ENCODE results near the gene SOX1. TPM values are rescaled to one million over a fixed set of nuclear protein-coding genes. Genes with fewer than 3 reads are reported as not detected.

The SOX1 gene
- total RNA-seq, 1 donor from 2014 or later: not detected

- no peak for FAIRE-seq
- TF ChIP-seq, protein P1, sequence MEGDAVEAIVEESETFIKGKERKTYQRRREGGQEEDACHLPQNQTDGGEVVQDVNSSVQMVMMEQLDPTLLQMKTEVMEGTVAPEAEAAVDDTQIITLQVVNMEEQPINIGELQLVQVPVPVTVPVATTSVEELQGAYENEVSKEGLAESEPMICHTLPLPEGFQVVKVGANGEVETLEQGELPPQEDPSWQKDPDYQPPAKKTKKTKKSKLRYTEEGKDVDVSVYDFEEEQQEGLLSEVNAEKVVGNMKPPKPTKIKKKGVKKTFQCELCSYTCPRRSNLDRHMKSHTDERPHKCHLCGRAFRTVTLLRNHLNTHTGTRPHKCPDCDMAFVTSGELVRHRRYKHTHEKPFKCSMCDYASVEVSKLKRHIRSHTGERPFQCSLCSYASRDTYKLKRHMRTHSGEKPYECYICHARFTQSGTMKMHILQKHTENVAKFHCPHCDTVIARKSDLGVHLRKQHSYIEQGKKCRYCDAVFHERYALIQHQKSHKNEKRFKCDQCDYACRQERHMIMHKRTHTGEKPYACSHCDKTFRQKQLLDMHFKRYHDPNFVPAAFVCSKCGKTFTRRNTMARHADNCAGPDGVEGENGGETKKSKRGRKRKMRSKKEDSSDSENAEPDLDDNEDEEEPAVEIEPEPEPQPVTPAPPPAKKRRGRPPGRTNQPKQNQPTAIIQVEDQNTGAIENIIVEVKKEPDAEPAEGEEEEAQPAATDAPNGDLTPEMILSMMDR (IDR thresholded peaks at IDR 0.05; ENCODE audit: insufficient read depth, low read length, severe bottlenecking): no peak
- Histone ChIP-seq H3K27me3 (ENCODE audit: control insufficient read depth, insufficient read depth, low read length) (peaks cover 2% of the 10 kb centered on the region), H3K36me3 (ENCODE audit: control insufficient read depth, insufficient read depth, low read length) (no peaks in the 10 kb centered on the region), H3K4me3 (ENCODE audit: low read depth, low read length) (no peak overlapping the region)
- no peak for DNase-seq (ENCODE audit: low read depth)
These were observed 34.5 kb downstream of the SOX1 start for GRCh38 chr13:112101360-112101930.

- TF ChIP-seq, protein P1 (IDR thresholded peaks at IDR 0.05; ENCODE audit: insufficient read depth, low read length, severe bottlenecking): no peak
- H3K27me3 ChIP-seq (ENCODE audit: control insufficient read depth, insufficient read depth, low read length): peaks cover 6% of the 10 kb centered on the region
- DNase-seq (ENCODE audit: low read depth): no peak
- no peaks in the 10 kb centered on the region for H3K36me3 ChIP-seq (ENCODE audit: control insufficient read depth, insufficient read depth, low read length)
- no peak overlapping the region for H3K4me3 ChIP-seq (ENCODE audit: low read depth, low read length)
- FAIRE-seq: no peak
These were observed 35.3 kb downstream of the SOX1 start for GRCh38 chr13:112102243-112102642.

GRCh38 chr13:112103260-112103838, 36.4 kb downstream of the SOX1 start:
- Histone ChIP-seq H3K36me3 (ENCODE audit: control insufficient read depth, insufficient read depth, low read length) (no peaks in the 10 kb centered on the region), H3K27me3 (ENCODE audit: control insufficient read depth, insufficient read depth, low read length) (peaks cover 6% of the 10 kb centered on the region), H3K4me3 (ENCODE audit: low read depth, low read length) (no peak overlapping the region)
- DNase-seq (ENCODE audit: low read depth): no peak
- no peak for FAIRE-seq
- TF ChIP-seq, protein P1 (IDR thresholded peaks at IDR 0.05; ENCODE audit: insufficient read depth, low read length, severe bottlenecking): no peak

DNA sequence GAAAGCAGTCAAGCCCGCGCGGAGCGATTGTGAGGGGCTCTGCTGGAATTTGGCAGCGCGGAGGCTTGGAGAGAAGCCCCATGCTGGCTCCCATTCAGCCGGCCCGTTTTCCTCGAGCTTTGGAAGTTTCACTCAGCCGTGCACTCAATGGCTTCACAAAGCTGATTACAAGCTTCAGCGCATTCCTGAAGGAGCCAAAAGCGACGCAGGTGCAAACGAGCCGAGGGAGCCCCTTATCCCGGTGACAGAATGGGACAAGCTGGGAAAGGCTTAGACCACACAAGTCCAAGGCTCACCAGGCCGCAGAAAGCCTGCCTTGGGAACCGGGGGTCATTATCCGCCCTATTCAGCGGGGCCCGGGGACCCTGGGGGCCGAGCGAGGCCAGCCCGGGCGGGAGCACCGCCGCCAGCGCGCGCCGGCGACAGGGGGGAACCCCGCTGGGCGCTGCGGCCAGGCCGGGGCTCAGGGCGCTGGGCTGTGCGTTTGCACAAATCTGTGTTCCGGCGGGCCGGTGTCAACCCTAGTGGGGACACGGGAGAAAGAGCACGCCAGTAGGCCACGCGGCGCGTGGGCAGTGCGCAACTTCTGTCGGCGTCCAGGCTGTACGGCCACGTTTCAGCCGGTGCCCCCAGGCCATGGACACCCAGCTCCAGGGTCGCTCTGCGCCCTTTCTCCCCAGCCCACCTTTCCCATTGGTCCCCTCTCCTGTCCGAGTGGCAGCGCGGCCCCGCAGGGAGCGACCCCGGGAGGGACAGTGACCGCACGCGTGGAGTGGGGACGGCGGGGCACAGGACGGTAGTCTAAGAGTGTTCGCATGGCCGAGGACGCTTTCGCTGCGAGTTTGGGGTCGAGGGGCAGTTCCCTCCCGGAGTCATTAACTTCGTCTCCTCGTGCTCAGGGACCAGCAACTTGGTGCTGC, 37.3 kb downstream of the SOX1 start:
- TF ChIP-seq, protein P1 (IDR thresholded peaks at IDR 0.05; ENCODE audit: insufficient read depth, low read length, severe bottlenecking): no peak
- peaks cover 6% of the 10 kb centered on the region for H3K27me3 ChIP-seq (ENCODE audit: control insufficient read depth, insufficient read depth, low read length)
- DNase-seq (ENCODE audit: low read depth) (no peak), FAIRE-seq (no peak)
- H3K36me3 ChIP-seq (ENCODE audit: control insufficient read depth, insufficient read depth, low read length): no peaks in the 10 kb centered on the region
- no peak overlapping the region for H3K4me3 ChIP-seq (ENCODE audit: low read depth, low read length)

DNA sequence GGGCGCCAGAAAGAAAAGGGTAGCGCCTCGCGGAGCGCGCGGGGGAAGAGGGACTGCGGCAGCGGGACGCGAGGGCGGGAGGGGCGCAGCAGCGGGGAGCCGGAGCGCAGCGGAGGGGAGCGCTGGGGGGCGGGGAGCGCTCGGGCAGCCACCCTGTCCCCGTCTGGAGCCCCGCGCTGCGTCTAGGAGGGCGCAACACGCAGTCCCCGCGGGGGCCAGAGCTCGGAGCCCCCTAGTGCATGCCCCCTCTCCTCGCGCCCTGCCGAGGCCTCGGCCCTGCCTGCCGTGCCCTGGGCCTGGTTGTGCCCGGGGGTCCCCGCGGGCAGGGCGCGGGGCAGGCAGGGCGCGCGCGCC, 37.9 kb downstream of the SOX1 start:
- Histone ChIP-seq H3K4me3 (ENCODE audit: low read depth, low read length) (no peak overlapping the region), H3K36me3 (ENCODE audit: control insufficient read depth, insufficient read depth, low read length) (no peaks in the 10 kb centered on the region), H3K27me3 (ENCODE audit: control insufficient read depth, insufficient read depth, low read length) (peaks cover 6% of the 10 kb centered on the region)
- FAIRE-seq (no peak), DNase-seq (ENCODE audit: low read depth) (no peak)
- TF ChIP-seq, protein P1 (IDR thresholded peaks at IDR 0.05; ENCODE audit: insufficient read depth, low read length, severe bottlenecking): no peak
